Amygdala (tissue), 56 donors: ENCODE measurements around the gene HSD11B2.
"Not testable (repeated sequence)": the region's sequence is repeated elsewhere in the genome, so short reads cannot be mapped to it uniquely, and the experiment has no call there.

Experiments
- DNase-seq, 56 donors: peaks; one replicate each; lab custom pipeline; 2025; lab: John Stamatoyannopoulos, UW

Gene HSD11B2

DNA sequence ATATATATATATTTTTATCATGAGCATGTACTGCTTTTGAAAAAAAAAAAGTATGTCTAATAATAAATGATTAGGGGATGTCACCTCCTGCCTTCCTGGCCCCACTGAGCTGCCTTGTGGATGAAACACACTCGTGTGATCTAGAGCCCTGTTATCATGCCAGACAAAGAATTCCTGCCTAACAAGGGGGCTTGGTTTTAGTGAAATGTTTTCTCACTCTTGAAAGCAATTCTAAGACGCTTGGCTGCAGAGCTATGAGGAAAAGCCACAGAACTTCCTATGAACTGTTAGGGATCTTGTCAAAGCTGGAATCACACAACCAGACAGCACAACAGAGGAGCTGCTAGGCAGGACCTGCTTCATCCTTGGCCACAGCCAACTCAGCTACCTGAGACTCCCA is 18.6 kb upstream of the HSD11B2 start:
- DNase-seq: no peak

DNA sequence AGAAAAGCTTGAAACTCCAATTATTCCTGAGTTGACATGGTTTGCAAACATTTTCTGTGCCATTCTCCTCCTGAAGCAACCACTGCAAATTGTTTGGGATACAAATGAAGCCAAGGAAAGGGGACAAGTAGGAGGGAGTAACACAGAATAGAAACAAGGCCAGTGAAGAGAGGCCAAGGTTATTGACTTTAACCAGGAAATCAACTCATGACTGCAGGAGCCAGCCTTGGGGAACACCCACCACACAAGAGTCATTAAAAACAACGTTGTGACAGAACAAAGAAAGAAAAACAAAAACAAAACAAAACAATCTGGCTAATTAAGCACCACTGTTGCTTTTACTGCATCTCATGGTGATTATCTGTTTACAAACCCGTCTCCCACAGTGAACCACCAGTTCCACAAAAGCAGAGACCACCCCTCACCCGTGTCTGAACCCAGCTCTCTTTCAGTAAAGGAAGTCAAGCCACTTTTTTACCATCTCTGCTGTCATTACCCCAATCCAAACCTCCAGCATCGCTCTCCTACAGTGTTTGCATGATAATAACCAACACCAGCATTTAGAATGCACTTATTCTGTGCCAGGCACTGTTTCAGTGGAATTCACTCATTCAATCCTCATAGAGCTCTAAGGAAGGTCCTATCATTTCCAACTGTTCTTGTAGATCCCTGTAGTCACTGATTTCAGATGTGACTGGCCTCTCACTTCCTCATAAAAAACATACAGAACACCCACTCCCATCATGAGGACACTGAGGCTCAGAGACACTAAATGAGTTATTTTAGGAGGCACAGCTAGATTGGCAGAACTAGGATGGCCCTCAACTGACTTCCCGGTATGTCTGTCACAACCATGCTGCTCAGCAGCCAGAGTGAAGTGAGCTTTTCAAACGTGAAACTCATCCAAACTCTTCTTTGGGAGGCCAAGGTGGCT is 16.7 kb upstream of the HSD11B2 start:
- DNase-seq: no peak

GRCh38 chr16:67415421-67415820 is 15.5 kb upstream of the HSD11B2 start:
- DNase-seq: not testable (repeated sequence)

DNA sequence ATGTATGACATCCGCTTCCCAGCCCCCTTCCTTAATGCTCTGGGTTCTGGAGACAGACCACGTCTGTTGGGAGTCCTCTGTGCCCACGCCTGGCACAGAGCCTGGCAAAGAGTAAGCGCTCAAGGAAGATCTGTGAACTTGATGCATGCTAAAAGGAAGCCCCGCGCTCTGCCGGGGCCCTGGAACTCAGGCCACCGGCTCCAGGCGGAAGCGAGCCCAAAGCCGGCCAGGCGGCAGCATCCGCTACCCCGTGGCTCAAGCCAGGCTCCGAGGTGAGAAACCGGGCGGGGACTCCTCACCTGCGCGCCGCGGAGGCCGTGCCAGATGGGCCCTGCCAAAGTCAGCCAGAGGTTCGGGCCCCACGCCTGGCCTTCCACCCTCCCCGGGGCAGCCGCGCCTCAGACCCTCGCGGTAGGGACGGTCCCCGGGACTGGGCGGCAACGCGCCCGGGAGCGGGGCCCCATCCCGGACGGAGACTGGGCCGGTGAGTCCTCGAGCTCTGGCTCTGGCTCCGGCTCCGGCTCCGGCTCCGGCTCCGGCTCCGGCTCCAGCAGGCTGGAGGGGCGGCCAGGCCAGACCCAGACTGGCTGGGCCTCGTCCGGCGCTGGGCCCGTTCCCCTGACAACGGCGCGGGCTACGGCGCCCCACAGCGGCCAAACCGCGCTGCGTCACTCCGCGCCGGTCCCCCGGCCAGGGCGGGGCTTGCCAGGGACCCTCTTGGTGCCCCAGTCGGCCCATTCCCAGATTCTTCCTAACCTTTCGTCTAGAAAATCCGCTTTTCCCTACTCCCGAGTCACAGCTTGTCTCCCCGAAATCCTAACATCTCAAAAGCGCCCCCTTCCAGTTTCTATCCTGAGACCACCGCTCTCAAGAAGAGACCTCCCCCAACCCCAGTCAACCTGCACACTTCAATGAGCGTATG is 14.8 kb upstream of the HSD11B2 start, which contains the start of gene ZDHHC1:
Gene ZDHHC1 (minus strand): TSS at position 606 of the 922 bp plus-strand sequence. CDS start 8,702 bp downstream, outside the sequence.
- peak in 43 of 56 donors; percentile 19 to 81 (median 54) for DNase-seq

GRCh38 chr16:67417333-67418061 is 13.4 kb upstream of the HSD11B2 start:
- DNase-seq: no peak

GRCh38 chr16:67419502-67419901 is 11.4 kb upstream of the HSD11B2 start:
- no peak for DNase-seq

DNA sequence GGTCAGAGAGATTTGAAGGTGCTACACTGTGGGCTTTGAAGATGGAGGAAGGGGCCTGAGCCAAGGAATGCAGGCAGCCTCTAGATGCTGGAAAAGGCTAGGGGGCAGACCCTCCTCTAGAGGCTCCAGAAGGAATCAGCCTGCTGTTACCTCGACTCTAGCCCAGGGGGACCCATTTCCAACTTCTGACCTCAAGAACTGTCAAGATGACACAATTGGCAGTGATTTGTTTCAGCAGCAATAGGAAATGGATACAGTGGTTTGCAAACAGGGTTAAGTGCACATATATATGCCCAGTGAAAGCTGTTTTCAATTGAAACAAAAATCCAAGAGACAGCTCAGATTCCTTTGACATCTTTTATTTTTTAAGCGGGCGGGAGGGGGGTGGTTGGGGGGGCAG is 11.0 kb upstream of the HSD11B2 start:
- no peak for DNase-seq

GRCh38 chr16:67421030-67421429 is 9.9 kb upstream of the HSD11B2 start:
- DNase-seq: no peak

- no peak for DNase-seq
Observed at GRCh38 chr16:67423015-67423414, 7.9 kb upstream of the HSD11B2 start.

DNA sequence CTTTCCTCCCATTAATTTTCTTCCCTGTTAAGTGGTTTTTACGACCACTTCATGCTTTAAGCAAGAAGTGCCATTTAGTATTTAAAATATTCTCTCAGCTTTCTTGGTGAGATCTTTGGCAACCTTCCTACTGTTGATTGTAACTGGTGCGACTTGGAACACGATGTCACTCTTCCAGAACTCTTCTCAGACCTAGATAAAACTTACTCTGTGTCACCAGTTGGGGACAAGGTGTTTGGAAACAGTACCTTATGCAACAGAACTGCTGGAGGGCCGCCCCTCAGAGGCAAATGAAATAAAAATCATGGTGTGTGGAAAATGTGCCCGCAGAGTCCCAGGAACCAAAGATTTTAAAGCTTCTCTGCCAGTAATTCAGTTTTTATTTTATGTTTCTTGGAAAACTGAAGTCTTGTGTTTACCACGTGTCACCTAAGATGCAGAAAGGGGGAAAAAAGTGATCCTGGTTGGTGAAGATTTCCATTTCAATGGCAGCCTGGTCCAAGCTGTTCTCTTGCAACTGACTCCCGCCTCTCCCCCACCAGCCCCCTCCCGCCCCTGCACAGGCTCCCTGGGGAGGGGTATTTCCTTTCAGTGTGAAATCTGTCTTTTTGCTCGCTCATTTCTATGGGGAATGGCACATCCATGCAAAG is 7.2 kb upstream of the HSD11B2 start:
- DNase-seq: no peak

GRCh38 chr16:67424261-67424615 is 6.7 kb upstream of the HSD11B2 start:
- DNase-seq: no peak

- no peak for DNase-seq
Observed at GRCh38 chr16:67425061-67425460, 5.9 kb upstream of the HSD11B2 start.

- no peak for DNase-seq
Observed at GRCh38 chr16:67425580-67425979, 5.3 kb upstream of the HSD11B2 start.

- no peak for DNase-seq
Observed at GRCh38 chr16:67426022-67426421, 4.9 kb upstream of the HSD11B2 start.

DNA sequence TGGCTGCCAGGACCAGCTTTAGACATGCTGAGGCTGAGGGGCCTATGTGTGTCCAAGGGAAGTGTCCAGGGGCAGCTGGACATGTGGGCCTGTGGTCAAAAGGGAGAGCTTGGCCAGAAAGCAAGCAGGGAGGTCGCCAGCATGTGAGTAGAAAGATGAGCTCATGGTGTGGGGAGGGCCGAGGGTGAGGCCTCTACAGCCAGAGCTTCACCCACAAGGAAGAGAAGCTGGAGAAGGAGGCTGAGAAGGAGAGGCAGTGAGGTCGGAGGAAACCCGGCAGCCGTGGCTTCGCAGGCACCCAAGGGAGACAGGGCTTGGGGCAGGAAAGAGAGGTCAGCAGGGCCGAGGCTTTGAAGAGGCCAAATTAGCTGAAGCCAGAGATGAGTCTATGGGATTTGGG is 4.0 kb upstream of the HSD11B2 start:
- no peak for DNase-seq

DNA sequence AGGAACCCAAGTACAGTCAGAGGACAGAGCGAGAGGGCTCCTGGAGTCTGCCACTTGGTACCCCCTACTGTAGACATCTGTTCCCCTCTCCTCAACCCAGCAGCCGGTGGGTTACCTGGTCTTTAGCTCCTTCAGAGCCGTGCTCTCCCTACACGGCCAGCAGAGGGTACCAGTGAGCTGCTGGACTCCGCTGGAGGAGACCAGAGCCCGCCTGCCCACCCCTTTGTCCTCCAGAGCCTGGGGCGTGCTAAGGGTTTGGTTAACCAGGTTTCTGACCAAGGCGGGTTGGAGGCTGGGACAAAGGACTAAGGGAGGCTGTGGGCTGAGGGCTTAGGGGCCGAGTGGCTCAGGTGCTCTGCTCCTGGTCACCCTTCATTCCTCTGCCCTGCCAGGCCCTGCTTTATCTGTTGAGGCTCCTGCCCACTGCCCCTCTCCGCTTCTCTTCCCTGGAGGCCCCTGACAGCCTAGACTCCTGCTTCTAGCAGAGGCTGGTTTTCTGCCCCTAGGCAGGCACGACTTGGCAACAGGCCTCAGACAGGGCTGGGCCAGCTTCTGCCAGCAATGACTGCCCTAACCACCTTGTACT is 2.7 kb upstream of the HSD11B2 start:
- peak in 28 of 56 donors; percentile 7 to 70 (median 30) for DNase-seq

- DNase-seq: no peak
Observed at GRCh38 chr16:67429053-67429798, 1.7 kb upstream of the HSD11B2 start.

GRCh38 chr16:67429799-67430503 is 970 bp upstream of the HSD11B2 start:
- DNase-seq: no peak
